HUES48 (cell line): ENCODE data around the gene MAS1.
"Not testable (repeated sequence)": the region's sequence is repeated elsewhere in the genome, so short reads cannot be mapped to it uniquely, and the experiment has no call there.

Experiments used
- H3K27ac ChIP-seq: one replicate; pipeline ENCODE4 v1.7.0; 2013; ENCODE audit warnings: low read depth, low read length, inconsistent platforms
- H3K27me3 ChIP-seq: 2 replicates; pipeline ENCODE4 v1.6.1; 2013; ENCODE audit warnings: mild to moderate bottlenecking, low read length; ENCODE audit not compliant: control insufficient read depth, insufficient read depth
- H3K36me3 ChIP-seq: 2 replicates; pipeline ENCODE4 v1.6.1; 2013; ENCODE audit warnings: low read length; ENCODE audit not compliant: control insufficient read depth, insufficient read depth
- H3K4me1 ChIP-seq: 2 replicates; pipeline ENCODE4 v1.6.1; 2013; ENCODE audit warnings: mild to moderate bottlenecking, low read length; ENCODE audit not compliant: control insufficient read depth, insufficient read depth
- H3K4me3 ChIP-seq: 2 replicates; pipeline ENCODE4 v1.5.1; 2013; ENCODE audit warnings: mild to moderate bottlenecking, low read depth, low read length
- H3K9ac ChIP-seq: 2 replicates; pipeline ENCODE4 v1.6.1; 2013; ENCODE audit warnings: mild to moderate bottlenecking, low read depth, low read length, moderate library complexity
- H3K9me3 ChIP-seq: 2 replicates; pipeline ENCODE4 v1.6.1; 2013; ENCODE audit warnings: low read length; ENCODE audit not compliant: control insufficient read depth, insufficient read depth

Gene MAS1

GRCh38 chr6:159890792-159891191 lies at the start of gene MAS1:
TSS of gene MAS1 (plus strand) at chr6:159890988. CDS start at chr6:159906956, 15,968 bp downstream.
- Histone ChIP-seq H3K9me3 (no peaks in the 10 kb centered on the region), H3K9ac (no peak within 1 kb of the TSS), H3K27me3 (no peaks in the 10 kb centered on the region), H3K4me1 (no peaks in the 10 kb centered on the region), H3K27ac (no peak within 1 kb of the TSS), H3K36me3 (no peaks in the 10 kb centered on the region), H3K4me3 (no peak within 1 kb of the TSS)

GRCh38 chr6:159842035-159842434 lies 48.8 kb upstream of the MAS1 start:
- Histone ChIP-seq H3K9me3 (no peaks in the 10 kb centered on the region), H3K36me3 (no peaks in the 10 kb centered on the region), H3K27me3 (no peaks in the 10 kb centered on the region), H3K4me1 (peaks cover 15% of the 10 kb centered on the region), H3K4me3 (no peak overlapping the region), H3K27ac (no peak overlapping the region), H3K9ac (no peak overlapping the region)

- no peaks in the 10 kb centered on the region for H3K36me3 ChIP-seq
- peaks cover 5% of the 10 kb centered on the region; the same call in 1 of the 2 replicates for H3K4me1 ChIP-seq
- no peak overlapping the region for H3K4me3 ChIP-seq
- H3K9me3 ChIP-seq: peaks cover 3% of the 10 kb centered on the region; the same call in 1 of the 2 replicates
- no peak overlapping the region for H3K27ac ChIP-seq
- no peaks in the 10 kb centered on the region for H3K27me3 ChIP-seq
- H3K9ac ChIP-seq: no peak overlapping the region
Observed at GRCh38 chr6:159844737-159845645, 45.8 kb upstream of the MAS1 start.

- not testable (repeated sequence) for H3K36me3 ChIP-seq, H3K9me3 ChIP-seq, H3K9ac ChIP-seq, H3K4me3 ChIP-seq, H3K4me1 ChIP-seq, H3K27me3 ChIP-seq, H3K27ac ChIP-seq
Observed at GRCh38 chr6:159848552-159848951, 42.2 kb upstream of the MAS1 start.

GRCh38 chr6:159849851-159850250 lies 40.9 kb upstream of the MAS1 start:
- not testable (repeated sequence) for H3K36me3 ChIP-seq, H3K27ac ChIP-seq, H3K27me3 ChIP-seq

GRCh38 chr6:159852877-159853276 lies 37.9 kb upstream of the MAS1 start:
- peaks cover 3% of the 10 kb centered on the region; the same call in 1 of the 2 replicates for H3K9me3 ChIP-seq
- H3K9ac ChIP-seq: no peak overlapping the region
- no peaks in the 10 kb centered on the region for H3K36me3 ChIP-seq
- H3K4me3 ChIP-seq: no peak overlapping the region
- no peak overlapping the region for H3K27ac ChIP-seq
- H3K4me1 ChIP-seq: no peaks in the 10 kb centered on the region
- H3K27me3 ChIP-seq: no peaks in the 10 kb centered on the region

More at GRCh38 chr6:159849851-159850250, 40.9 kb upstream of the MAS1 start:
- not testable (repeated sequence) for H3K9me3 ChIP-seq, H3K4me3 ChIP-seq, H3K4me1 ChIP-seq, H3K9ac ChIP-seq

- Histone ChIP-seq H3K9ac (no peak overlapping the region), H3K9me3 (peaks cover 3% of the 10 kb centered on the region; the same call in 1 of the 2 replicates), H3K27me3 (no peaks in the 10 kb centered on the region), H3K36me3 (no peaks in the 10 kb centered on the region), H3K4me3 (no peak overlapping the region), H3K27ac (no peak overlapping the region), H3K4me1 (no peaks in the 10 kb centered on the region)
Observed at GRCh38 chr6:159853754-159854153, 37.0 kb upstream of the MAS1 start.

GRCh38 chr6:159854959-159855358 lies 35.8 kb upstream of the MAS1 start:
- H3K9ac ChIP-seq: no peak overlapping the region
- no peaks in the 10 kb centered on the region for H3K36me3 ChIP-seq
- no peaks in the 10 kb centered on the region for H3K4me1 ChIP-seq
- no peak overlapping the region for H3K27ac ChIP-seq
- H3K4me3 ChIP-seq: no peak overlapping the region
- H3K27me3 ChIP-seq: no peaks in the 10 kb centered on the region
- H3K9me3 ChIP-seq: no peaks in the 10 kb centered on the region

GRCh38 chr6:159858259-159858658 lies 32.5 kb upstream of the MAS1 start:
- H3K4me1 ChIP-seq: no peaks in the 10 kb centered on the region
- H3K36me3 ChIP-seq: no peaks in the 10 kb centered on the region
- no peak overlapping the region for H3K9ac ChIP-seq
- no peaks in the 10 kb centered on the region for H3K9me3 ChIP-seq
- no peaks in the 10 kb centered on the region for H3K27me3 ChIP-seq
- no peak overlapping the region for H3K4me3 ChIP-seq
- no peak overlapping the region for H3K27ac ChIP-seq

- no peak overlapping the region for H3K27ac ChIP-seq
- H3K27me3 ChIP-seq: no peaks in the 10 kb centered on the region
- no peaks in the 10 kb centered on the region for H3K4me1 ChIP-seq
- H3K9ac ChIP-seq: no peak overlapping the region
- H3K4me3 ChIP-seq: no peak overlapping the region
- H3K9me3 ChIP-seq: no peaks in the 10 kb centered on the region
- H3K36me3 ChIP-seq: no peaks in the 10 kb centered on the region
Observed at GRCh38 chr6:159860482-159860881, 30.3 kb upstream of the MAS1 start.

- no peak overlapping the region for H3K9ac ChIP-seq
- no peak overlapping the region for H3K27ac ChIP-seq
- no peak overlapping the region for H3K4me3 ChIP-seq
- H3K9me3 ChIP-seq: no peaks in the 10 kb centered on the region
- no peaks in the 10 kb centered on the region for H3K36me3 ChIP-seq
- no peaks in the 10 kb centered on the region for H3K27me3 ChIP-seq
- H3K4me1 ChIP-seq: no peaks in the 10 kb centered on the region
Observed at GRCh38 chr6:159862103-159862502, 28.7 kb upstream of the MAS1 start.
